HK-2 (cell line): ENCODE data around the gene POLN.

Experiments
- DNase-seq: peaks from one replicate; pipeline ENCODE4 v3.0.0-alpha.2; 2018; ENCODE audit not compliant: unreplicated experiment

POLN gene

DNA sequence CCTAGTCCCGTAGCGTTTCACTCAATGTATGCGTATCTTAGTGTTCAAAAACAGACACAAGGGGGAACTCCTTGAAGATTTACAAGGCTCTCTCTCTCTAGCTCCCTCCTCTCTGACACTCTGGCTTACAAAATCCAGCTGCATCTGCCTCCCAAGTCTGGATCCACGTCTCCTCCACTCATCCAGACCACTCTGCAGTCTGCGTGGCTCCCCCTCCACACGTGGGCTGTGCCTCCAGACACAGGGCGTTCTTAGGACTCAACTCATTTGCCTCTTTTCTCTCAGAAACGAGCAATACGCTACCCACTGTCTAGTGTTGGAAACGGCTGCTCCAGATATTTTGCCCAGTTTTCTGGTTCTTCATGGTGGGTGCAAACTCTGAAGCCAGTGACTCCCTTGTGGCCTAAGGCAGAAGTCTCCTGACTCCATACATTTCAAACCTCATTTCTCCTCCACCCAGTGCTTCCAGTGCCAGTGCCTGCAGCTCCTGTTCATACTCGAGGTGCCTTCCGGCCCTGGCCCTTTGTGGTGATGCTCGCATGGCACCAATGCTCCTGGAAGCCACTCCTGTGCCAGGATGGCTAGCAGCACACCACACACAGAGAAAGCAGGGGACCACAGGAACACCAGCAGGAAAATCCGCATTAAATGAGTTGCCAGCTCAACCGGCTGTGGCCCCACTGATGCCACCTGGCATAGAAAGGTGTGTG lies 158.7 kb downstream of the POLN start:
- DNase-seq: no peak

DNA sequence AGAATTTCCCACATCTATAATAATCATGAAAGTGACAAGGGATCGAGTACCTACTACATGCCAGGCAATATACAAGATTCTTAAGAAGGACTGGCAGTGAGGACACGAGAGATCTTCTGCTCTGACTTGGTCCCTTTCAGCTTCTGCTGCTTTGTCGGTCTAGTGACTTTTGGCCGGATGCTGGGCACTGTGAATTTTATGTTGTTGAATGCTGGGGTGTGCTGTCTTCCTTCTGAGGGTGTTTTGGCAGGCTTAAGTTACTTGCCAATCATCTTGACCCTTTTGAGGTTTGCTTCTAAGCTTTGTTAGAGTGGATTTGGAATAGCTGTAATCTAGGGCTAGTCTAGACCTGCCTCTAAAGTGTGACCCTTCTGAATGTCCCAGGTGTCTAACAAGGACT lies 159.3 kb downstream of the POLN start:
- DNase-seq: no peak

DNA sequence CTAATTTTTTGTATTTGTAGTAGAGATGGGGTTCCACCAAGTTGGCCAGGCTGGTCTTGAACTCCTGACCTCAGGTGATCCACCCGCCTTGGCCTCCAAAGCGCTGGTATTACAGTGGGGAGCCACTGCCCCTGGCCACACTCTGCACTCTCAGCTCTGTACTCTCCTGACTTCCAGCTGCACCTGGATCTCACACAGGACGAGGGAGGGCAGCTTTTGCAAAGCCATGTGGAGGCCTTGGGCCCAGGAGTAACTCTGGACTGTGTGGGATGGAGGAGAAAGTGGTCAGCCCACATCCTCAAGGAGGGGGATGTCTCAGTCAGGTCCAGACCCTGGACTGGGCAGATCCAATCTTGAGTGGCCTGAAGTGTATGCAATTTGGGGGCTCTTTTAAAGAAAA lies 159.8 kb downstream of the POLN start:
- no peak for DNase-seq

DNA sequence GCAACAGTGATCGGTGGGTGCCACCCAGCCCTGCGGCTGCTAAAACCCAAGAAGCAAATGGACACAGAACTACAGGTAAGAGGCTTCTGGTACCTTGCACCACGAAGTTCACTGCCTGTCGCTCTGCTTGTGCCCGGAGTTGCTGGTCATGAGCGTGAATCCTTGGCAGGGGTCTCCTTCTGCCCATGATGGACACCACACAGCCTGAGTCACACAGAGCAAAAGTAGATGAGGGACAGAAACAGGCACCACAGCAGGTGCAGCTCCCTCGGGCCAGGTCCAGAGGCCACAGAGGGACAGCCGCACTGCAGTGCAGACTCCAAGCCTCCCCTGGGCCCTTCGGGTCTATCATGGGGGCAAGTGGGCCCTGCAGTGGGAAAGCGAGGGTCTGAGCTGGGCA lies 160.4 kb downstream of the POLN start:
- DNase-seq: no peak

DNA sequence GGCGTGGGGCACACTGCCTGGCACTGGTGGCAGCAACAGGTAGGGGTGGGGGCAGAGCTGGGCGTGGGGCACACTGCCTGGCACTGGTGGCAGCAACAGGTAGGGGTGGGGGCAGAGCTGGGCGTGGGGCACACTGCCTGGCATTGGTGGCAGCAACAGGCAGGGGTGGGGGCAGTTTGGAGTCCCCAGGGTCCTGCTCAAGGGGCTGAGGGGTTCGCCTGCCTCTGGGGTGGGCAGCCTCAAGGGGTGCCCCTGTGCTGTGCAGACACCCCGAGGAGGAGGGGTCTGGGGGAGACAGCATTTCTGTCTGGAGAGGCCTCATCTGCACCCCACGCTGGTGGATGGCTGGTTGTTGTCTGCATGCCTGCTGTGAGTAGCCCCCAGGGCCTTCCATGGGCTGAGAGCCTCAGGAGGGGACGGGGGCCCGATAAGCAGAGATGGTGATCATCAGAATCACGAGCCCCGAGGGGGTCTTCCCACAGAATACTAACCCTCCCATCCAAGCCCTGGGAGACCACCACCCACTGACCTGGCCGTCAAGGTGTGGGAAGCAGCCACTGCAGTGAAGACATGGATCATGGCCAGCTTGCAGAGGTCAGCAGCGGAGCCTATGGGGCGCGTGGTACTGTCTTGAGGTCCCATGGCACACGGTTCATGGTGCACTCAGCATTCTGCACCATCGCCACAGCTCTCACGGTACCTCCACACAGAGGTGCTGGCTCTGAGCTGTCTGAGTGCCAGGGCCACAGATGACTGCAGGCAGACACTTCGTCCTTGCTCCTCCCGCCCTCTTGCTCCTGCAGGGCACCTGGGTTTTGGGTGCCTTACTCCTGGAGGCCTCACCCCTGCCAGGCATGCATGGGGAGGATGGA lies 161.3 kb downstream of the POLN start:
- DNase-seq: no peak

DNA sequence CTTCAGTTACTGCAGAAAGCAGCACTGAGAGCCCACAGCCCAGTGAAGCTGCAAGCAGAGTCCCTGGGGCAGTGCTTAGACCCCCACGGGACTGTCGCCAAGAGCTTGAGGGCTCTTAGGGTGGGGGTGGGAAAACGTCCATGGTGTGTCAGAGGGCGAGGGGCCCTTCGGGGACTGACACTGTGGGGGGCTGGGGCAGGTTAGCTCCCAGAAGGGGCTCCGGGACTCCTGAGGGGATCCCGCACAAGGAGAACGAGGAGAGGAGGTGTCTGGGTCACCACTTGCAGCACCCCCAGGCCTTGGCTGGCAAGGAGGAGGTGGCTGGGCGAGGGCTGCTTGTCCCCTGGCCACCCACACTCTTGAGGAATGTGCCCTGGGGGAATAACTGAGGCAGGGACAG lies 162.0 kb downstream of the POLN start:
- no peak for DNase-seq

DNA sequence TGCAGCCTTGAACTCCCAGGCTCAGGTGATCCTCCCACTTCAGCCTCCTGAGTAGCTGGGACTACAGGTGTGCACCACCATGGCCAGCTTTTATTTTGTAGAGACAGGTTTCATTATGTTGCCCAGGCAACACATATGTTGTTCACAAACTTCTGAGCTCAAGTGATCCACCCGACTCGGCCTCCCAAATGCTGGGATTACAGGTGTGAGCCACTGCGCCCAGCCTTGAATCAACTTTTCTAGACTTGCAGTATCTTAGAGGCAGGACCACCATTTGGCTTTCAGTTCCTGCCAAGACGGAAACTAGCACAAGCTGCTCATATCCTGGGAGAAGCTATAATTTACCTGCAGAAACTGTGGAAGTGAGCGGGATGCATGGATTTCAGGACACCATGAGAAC lies 162.9 kb downstream of the POLN start:
- no peak for DNase-seq

DNA sequence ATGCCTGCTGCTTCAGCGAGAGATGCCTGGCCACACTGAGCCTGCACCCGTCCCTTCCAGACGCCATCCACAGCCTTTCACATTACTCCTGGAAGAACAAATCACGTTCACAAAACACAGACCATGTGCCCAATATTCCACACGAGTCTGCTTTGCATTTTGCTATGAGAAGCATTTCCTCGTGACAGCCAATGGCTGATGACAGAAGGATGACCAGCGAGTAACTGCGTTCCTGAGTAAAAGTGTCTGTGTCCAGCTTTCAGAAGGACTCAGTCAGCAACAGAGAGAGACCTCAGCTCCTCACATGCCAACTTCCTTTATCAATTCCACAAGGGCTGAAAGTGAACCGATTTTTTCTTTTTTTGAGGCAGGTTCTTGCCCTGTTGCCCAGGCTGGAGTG lies 163.3 kb downstream of the POLN start:
- no peak for DNase-seq

DNA sequence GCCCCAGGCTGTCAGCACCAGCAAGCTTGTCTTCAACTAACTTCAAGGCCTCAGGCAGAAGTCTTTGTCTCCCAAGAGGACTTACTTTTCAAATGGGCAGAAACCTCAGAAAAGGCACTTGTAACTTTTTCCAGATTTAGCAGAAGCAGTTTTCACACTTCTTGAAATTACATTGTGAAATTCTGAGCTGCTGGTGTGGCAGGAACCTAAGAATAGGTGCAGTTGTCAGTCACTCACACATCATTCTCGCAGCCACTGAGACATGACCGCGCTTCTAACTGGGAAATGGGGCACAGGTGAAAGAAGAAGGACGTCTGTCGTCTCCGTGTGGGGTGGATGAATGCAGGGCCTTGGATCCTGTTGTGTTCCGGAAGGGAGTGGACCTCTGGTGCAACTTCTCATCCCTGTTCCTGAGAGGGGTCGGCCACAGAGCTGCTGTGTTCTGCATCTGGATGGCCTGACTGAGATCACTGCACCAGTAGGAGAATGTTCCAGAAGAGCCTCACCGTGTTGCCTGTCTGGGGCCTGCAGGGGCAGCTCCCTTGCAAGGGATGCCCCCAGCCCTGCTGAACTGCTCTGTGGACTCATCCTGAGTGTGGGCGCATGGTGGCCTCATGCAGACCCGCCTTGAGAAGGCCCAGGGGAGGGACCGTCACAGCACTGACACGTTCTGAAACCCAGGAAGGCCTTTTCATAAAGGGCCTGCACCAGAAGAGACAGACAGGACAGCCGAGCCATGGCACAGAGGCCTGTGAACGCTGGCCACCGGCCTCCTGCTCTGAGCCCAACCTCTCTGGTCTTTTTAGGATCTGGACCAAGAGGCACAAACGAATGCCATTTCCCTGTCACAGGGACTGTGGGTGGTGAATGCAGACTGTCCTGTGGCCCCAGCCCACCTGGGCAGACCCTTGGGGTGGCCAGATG lies 164.1 kb downstream of the POLN start:
- no peak for DNase-seq

DNA sequence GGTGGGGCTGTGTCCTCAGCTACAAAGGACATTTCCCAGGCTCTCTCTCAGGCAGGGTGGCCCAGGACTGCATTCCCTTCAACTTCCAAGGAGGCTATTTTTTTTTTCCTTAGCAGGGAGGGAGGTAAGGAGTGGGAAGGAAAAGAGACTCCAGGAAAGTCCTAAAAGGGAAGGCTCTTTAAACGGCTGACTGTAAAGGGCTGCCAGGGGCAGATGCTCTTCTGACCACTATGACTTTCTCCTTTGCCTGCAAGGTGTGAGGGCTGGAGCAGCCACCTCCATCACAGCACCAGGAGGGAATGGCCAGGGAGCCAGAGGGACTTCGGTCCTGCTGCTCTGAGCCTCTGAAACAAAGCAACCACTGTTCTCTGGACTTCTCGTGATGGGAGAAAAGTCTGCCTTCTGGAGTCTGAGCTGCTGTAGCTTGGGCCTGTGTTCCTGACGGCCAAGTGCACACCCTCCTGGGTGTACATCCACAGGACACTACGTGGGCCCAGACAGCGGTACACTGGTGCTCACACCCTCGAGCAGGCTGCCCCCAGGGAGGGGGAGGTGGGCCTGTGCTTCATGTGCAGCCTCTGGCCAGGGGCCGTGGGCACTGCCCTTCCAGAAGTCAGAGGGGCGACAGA lies 164.9 kb downstream of the POLN start:
- no peak for DNase-seq

DNA sequence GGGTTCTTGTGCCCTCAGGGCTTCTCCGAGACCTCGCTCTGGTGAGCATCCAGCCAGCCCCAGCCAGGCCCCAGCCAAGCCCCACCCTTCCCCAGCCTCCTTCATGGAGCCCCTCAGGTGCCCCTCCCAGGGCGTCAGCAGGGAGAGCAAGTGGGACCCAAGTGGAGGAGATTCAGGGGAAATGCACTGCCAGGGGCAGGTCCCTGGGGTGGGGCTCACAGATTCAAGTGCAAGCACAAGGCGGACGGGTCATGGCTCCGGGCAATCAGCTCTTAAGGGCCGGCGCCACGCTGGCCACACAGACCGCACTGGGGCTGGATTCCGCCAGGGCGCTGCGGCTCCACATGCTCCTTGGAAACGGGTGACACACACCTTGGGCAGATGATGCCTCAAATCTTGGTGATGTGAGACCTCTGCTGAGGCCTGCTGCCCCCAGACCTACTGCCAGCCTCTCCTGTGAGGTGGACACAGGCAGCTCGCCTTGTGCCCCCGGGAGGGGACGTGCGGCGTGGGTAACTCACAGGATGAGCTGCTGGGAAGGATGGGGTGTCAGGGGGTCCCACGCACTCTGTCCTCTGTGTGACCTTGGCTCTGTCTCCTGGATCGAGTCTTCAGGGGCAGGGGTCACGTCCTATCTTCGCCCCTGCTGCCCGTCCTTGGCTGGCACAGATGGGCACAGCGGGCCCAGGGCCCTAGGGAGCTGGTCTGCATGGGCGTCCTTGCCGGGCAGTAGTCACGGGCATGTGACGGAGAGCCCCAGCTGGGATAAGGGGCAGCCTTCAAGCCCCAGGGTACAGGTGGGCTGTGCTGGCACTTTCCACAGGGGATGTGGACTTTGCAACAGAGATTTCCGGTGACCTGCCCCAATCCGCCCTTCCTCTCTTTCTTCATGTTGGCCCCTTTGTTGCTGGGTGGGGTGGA lies 165.7 kb downstream of the POLN start:
- DNase-seq: no peak

DNA sequence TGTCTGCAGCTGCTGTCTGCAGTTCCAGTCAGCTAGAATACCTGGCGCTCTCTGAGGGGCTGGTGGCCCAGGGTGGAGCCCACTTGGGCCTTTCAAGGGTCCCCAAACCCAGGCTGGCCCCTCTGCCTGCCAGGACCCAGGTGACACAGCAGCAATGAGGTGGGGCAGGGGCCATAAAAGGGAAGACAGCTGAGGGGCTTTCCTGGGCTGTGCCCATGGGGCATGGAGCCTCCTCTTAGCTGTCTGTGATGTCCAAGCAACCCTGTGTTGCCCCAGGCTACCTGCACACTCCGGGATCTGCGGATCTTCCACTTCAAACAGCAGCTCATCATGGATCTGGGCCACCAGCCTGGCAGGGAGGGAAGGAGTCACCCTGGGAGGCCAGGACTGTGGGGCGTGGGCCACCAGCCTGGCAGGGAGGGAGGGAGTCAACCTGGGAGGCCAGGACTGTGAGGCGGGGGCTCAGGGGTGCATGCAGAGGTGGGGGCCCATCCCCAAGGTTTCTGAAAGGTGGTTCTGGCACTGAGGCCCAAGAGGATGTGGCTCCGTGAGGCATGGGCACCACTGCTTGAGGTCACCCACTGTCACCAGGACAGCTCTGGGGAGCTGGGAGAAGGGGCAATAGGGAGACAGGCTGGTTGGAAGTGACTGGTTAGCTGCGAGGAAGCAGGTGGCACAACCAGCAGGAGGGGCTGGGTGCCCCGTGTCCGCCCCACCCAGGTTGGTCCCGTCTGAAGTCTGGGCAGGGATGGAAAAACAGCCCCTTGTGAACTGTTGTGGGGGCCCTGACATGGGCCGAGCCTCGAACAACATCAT lies 166.5 kb downstream of the POLN start:
- DNase-seq: no peak

DNA sequence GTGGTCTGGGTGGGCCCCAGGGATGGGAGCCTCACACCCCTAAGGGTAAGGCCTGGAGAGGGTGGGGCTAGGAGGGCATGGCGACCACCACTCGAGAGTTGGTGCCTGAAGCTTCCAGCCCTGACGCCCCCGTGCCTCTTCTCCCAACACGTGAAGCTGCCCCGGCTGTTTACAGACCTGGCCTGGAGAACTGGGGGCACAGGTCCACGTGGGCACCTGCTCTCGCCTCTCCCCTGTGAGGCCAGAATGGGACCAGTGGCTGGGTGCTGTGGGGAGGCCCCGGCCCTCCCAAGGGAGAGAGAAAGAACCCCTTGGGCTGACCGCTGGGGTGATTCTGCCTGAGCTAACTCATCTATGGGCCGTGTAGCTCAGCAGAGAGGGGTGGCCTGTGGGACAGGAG lies 167.3 kb downstream of the POLN start:
- DNase-seq: no peak

DNA sequence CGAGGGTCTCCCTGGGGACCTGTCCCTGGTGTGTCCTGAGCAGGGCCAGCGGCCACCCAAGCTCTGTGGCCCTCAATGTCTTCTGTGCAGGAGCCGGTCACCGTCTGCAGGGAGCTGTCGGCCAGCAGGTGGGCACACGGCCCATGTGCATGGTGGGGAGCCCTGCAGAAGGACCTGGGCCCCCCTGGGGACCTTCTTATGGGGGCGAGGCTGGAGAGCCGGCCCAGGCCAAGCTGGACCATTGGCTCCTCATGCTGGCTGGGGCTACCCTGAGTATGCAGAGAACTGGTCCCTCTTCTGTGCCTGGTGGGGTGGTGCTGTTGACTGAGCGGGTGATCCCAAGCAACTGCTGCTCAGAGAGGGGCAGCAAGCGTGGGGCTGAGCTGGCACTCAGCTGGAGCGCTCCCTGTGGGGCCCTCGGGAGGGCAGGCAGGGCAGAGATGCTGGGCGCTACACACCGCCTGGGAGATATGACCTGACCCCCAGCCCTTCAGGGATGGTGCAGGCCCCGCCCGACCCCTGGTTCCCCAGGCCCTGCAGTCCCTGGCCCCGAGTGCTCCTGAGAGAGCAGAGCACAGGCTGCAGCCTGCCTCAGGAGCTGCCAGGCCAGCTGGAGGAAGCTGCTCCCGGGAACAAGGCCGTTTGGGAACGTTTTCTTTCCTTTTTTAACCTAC lies 168.0 kb downstream of the POLN start:
- DNase-seq: no peak

DNA sequence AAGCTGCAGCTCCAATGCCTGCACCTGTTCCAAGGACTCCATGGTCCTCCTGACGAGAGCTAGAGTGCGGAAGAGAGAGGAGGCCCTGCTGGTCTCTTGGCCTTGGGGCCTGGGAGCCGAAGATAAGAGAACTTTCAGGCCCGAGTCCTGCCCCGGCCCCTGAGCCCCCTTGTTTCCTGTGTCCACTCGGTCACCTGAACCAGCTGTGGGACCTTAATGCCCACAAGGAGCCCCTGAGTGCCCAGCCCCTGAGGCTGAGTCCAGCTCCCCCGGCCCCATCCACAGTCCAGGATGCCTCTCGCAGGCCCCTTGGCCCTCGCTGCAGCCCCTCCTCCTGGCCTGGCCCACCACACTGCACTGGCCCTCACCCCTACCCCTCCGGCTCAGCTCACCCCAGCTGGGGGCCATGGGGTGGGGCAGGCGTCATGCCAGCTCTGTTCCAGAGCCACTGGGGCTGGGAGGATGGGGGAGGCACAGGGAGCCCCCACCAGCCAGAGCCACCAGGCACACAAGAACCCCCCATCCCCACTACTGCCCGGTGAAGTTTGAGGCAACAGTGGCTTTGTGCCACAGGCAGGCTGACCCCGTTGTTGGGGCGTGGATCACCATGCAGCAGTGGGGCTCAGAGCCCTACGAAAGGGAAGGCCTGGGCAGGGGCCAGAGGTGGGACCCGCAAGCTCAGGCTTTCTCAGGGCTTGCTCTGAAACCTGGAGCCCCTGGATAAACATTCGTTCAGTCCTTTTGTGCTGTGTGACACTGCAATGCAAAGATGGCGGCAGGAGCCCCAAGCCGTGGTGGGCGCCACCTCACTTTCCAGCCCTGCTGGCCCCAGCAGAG lies 168.7 kb downstream of the POLN start:
- no peak for DNase-seq

DNA sequence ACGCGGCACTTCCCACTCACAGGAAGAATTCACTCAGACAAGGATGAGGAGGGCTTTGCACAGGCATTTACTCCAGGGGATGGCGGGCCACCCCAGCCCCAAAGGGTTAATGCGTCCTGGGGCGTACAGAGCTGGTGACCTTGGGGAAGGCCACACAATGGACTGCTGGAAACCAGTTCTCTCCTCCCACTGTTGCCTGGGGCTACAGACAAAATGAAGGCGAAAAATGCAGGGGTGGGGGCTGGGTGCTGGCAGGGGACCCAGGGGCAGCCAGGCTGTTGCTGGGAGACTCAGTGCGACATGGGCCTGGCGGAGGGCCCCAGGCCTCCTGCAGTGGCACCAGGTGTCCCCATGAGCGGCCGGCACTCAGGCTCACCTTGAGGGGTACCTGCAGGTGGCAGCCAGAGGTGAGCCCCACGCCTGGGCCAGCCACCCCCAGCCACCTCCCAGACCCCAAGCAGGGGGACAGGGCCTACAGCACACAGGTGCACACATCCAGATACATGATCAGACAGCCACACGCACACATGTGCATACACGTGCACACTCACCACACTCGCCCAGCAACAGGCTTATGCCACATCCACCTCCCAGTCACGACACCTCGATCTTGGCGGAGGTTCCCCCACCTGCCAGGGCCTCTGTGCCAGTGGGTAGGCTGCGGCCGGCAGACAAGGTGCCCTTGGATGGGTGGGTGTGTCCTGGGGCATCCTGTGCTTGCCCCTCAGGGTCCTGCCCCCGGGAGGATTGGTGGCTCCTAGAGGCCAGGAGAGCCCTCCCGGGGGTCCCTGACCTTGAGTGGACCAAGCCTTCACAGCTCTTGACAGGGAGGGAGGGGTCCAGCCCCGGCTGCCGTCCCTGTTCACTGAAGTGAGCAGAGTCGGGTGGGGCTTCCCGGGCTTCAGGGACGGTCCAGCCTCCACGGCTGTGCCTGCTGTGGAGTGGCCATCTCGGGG lies 169.7 kb downstream of the POLN start:
- DNase-seq: no peak

DNA sequence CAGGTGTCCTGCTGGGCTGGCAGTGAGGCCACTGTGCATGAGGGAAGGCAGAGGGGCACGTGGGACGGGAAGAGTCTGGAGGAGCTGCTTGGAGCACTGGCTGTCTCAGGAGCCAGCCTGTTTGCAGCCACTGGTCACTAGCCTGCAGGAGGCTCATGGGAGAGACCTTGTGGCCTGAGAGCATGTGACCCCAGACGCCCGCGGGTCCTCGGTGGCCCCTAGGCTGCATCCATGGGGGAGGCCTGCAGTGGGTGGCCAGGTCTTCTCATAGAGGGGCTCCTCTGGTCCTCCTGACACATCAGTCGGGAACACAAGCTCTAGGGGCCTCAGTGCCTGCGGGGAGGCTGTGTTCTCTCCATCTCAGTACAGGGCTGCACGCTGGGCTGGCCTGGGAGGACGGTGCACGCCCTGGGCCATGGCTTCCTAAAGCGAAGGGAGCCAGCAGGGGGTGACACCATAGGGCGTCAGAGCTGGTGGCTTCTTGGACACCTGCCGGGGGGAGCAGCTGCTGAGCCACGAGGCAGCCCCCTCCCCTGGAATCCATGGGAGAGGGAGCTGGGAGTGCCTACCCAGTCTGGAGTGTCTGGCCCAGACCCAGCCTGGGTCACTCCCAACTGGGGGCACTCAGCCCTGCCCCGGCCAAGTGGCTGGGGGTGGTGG lies 170.5 kb downstream of the POLN start:
- no peak for DNase-seq
